Omental fat pad (tissue), 4 donors: ENCODE measurements around the gene NIPA2. TPM values are rescaled to one million over a fixed set of nuclear protein-coding genes. Genes with fewer than 3 reads are reported as not detected.

ENCODE experiments used
- ATAC-seq: fragments of 150-250 bp; one replicate; pipeline ENCODE4 v1.9.1; 2016; ENCODE audit warnings: mild to moderate bottlenecking, moderate library complexity; ENCODE audit not compliant: low FRiP score
- DNase-seq: peaks from one replicate; pipeline ENCODE4 v3.0.0-alpha.2; 2019; ENCODE audit warnings: low spot score
- total RNA-seq, 4 donors: library from RNA; depleted of rRNA; stranded (reverse); fragments of >200 nt; gene quantifications; one replicate each; pipeline ENCODE4 v1.1.0, GENCODE V29; 2016
- TF ChIP-seq, protein P1 (sequence below), 3 donors: fragments of 450-650 bp; IDR thresholded peaks; one replicate each; pipeline ENCODE4 v1.5.1; 2016 to 2017; ENCODE audit warnings: antibody characterized with exemption in 3 of 3, mild to moderate bottlenecking in 3 of 3, moderate library complexity in 2 of 3

The NIPA2 gene
- total RNA-seq, 4 donors from 2014 or later, result 37.3 to 67.5 (median 45.2) TPM

DNA sequence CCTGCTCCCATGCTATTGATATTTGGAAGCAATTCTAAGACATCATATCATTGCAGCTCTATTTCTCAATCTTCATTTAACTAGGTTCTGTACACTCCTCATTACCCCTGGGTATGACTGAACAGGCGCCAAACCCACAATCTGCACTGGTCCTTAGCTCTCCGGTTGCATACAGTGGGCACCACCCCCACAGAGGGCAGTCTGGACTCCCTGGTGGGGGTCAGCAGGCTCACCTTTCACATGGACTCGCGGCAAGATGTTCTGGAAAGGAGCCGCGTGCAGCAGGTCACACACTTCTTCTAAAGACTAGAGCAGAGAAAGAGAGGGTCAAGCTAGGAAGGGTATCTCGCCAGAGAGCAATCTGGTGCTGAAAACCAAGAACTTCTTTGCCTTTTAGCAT, 36.5 kb downstream of the NIPA2 start:
- TF ChIP-seq, protein P1, sequence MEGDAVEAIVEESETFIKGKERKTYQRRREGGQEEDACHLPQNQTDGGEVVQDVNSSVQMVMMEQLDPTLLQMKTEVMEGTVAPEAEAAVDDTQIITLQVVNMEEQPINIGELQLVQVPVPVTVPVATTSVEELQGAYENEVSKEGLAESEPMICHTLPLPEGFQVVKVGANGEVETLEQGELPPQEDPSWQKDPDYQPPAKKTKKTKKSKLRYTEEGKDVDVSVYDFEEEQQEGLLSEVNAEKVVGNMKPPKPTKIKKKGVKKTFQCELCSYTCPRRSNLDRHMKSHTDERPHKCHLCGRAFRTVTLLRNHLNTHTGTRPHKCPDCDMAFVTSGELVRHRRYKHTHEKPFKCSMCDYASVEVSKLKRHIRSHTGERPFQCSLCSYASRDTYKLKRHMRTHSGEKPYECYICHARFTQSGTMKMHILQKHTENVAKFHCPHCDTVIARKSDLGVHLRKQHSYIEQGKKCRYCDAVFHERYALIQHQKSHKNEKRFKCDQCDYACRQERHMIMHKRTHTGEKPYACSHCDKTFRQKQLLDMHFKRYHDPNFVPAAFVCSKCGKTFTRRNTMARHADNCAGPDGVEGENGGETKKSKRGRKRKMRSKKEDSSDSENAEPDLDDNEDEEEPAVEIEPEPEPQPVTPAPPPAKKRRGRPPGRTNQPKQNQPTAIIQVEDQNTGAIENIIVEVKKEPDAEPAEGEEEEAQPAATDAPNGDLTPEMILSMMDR (IDR thresholded peaks at IDR 0.05), result no peak
- ATAC-seq (no peak), DNase-seq (no peak)

DNA sequence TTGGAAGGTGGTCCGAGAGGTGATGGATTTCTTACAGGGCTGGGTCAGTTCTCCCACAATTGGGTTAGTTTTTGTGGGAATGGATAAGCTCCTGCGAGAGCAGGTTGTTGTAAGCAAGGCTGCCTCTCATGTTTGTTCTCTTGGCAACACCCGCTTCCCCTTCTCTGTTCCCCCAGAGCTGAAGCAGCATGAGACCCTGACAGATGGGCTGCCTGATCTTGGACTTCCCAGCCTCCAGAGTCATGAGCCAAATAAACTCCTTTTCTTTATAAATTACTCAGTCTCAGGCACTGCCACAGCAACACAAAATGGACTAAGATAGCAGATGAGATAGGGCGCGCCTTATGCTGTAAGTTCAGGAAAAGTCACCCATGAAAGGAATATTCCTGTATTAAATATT, 38.7 kb downstream of the NIPA2 start:
- TF ChIP-seq, protein P1 (IDR thresholded peaks at IDR 0.05), result no peak
- DNase-seq, result no peak
- no peak for ATAC-seq

DNA sequence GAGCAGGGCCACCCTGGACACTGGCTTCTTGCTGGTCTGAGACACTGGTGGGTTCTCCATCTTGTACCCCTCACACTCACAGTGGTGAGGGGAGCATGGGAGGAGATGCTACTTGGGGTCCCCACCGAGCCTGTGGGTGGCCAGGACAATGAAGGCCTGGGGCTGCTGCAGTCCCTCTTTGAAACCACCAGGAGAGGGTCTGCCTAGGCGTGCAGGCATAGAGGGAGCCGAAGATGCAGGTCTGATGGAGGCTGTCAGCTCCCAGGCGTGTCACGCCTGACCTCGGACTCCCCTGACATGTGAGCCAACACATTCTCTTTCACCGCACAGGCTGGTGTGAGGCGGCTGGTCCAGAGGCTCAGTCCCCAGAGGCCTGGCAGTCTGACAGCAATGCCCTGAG, 39.1 kb downstream of the NIPA2 start:
- ATAC-seq (no peak), DNase-seq (no peak)
- TF ChIP-seq, protein P1 (IDR thresholded peaks at IDR 0.05), result no peak

DNA sequence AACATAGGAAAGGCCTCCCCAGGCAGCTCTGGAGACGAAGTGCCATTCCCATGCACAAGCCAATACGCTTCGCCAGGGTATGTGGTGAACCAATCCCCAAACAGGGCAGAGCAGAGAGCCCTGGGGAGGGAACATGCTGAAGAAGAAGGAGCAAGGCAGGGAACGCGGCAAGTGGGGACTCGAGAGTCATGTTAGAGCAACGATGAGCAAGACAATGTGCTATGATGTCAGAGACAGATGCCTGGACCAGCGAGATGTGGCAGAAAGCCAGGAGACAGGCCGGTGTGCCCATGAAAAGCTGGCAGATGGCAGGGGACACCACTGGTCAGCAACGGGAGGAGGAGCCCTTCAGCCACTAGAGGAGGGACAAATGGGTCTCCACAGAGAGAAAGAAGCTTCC, 39.6 kb downstream of the NIPA2 start:
- TF ChIP-seq, protein P1 (IDR thresholded peaks at IDR 0.05), result no peak
- ATAC-seq (no peak), DNase-seq (no peak)

DNA sequence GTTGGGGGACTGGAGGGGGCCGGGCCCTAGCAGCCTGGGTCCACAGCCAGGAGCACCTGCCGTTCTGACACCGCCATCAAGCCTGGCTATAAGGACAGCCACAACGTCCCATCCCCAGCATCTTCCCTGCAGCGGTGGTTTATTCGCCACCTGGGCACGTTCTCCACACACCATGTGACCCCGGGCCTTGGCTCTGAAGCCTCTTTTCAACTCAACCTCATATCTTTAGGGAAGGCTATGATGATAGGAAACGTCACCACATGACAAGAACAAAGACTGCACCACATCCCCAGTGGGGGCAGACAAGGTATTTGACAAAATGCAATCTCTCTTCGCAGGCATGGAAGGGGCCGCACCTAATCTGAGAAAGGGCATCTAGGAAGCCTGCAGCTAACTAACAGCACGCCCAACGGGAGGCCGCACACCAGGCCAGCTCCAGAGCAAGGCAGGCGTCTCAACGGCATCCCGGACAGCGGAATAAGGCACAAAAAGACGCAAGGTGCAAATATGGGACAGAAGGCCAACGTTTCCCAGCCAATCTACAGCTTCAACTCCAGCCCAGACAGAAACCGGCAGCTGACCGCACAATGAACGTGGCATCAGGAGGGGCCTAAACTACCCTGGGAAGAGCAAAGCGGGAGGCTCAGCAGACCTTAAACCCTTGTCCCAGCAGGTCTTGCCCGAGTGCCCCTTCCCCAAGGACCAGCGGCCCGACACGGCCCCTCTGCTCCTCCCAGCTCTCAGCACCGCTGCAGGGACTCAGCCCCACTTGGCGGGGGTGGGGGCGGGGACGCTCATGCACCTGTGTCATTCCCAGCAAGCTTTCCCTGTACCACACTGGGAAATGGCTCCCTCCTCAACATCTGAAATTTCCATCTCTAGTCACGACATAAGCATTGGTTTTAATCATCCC, 41.9 kb downstream of the NIPA2 start:
- TF ChIP-seq, protein P1 (IDR thresholded peaks at IDR 0.05), result no peak
- ATAC-seq, result no peak
- no peak for DNase-seq

DNA sequence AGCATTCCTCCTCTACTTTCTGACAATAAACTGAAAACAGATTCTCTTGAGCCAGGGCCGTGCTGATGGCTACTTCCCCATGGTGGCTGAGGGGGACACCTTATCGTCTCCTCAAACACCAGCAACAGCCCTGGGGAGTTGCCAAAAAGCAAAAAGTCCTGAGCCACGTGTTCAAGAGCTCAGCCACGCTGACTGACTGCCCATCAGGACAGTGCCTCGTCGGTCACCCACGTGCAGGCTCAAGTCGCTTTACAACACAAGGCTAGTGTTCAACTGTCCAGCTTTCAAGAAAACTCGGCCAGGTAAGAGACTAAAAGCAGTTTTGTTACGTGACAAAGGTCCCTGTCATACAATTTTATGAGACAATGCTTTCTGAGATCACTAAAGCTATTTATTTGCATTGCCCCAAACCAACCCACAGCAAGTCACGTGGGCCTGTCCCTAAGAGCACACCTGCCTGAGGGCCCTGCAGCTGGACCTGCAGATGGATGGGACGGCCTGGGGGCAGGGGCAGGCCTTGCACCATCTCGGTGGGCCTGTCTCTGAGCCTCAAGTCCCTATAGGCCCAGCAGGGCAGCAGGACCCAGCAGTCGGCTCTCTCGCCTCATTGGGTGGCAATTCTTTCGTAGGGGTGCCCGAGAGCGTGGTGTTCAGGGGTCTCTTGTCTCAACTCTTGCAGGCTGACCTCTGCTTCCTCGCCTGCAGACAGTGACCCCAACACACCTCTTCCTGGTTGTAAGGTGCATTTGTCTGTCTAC, 42.7 kb downstream of the NIPA2 start:
- TF ChIP-seq, protein P1 (IDR thresholded peaks at IDR 0.05), result no peak
- ATAC-seq (no peak), DNase-seq (no peak)
